ENCODE results near the gene UBE2M.
"Not testable (repeated sequence)": the region's sequence is repeated elsewhere in the genome, so short reads cannot be mapped to it uniquely, and the experiment has no call there.

Gene UBE2M

DNA sequence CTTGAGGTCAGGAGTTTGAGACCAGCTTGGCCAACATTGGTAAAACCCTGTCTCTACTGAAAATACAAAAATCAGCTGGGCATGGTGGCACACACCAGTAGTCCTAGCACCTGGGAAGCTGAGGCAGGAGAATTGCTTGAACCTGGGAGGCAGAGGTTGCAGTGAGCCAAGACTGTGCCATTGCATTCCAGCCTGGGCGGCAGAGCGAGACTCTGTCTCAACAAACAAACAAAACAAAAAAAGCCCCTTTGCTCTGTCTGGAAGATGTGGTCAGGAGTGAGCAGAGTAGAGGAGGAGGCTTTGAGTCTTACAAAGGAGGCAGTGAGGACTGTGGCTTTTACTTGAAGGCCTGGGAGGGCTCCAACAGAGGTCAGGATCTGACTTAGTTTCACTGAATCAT lies 19.2 kb upstream of the UBE2M start:
- not testable (repeated sequence) for H3K27me3 Mint-ChIP-seq; H3K9me3 Mint-ChIP-seq; ATAC-seq (replicated peaks; ENCODE audit: extremely low read depth, poor library complexity, severe bottlenecking); H3K4me3 Mint-ChIP-seq
- peak overlapping the region; percentile 79 for H3K27ac Mint-ChIP-seq (ENCODE audit: low read depth)
- peaks cover 41% of the 10 kb centered on the region for H3K4me1 Mint-ChIP-seq
- H3K36me3 Mint-ChIP-seq (ENCODE audit: insufficient read depth), result peaks cover 27% of the 10 kb centered on the region
- DNase-seq (ENCODE audit: low spot score in 2 of 2), result peak in 1 of 2 donors; percentile 3

GRCh38 chr19:58575183-58576041 lies 17.0 kb upstream of the UBE2M start:
- Mint-ChIP-seq H3K4me3 (peak overlapping the region; percentile 87), H3K27ac (ENCODE audit: low read depth) (peak overlapping the region; percentile 100), H3K27me3 (no peaks in the 10 kb centered on the region), H3K36me3 (ENCODE audit: insufficient read depth) (peaks cover 20% of the 10 kb centered on the region), H3K9me3 (no peaks in the 10 kb centered on the region), H3K4me1 (peaks cover 42% of the 10 kb centered on the region)
- DNase-seq (ENCODE audit: low spot score in 2 of 2) (peak; percentile 58), ATAC-seq (replicated peaks; ENCODE audit: extremely low read depth, poor library complexity, severe bottlenecking) (peak; percentile 22)

DNA sequence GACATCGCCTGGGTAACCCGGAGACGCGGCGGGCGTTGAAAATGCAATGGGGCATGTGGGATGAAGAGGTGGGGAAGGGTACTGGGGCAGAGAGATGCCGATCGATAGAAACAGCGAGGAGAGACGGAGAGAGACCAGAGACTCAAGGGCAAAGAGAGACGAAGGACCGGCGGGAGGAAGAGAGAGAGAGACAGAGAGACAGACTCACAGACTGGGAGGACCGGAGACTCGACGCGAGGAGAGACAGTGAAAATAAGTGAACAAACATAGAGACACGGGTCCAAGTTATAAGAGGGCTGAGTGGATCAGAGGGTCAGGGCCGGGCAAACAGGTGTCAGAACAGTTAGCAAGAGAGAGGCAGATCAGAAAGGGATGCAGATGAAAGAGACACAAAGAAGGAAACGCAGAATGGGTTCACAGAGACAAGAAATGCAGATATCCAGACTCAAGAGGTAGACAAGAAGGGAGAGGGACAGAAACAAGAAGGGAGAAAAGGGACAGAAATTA lies 15.3 kb upstream of the UBE2M start:
- H3K27me3 Mint-ChIP-seq, result no peaks in the 10 kb centered on the region
- H3K4me1 Mint-ChIP-seq, result peaks cover 34% of the 10 kb centered on the region
- peaks cover 17% of the 10 kb centered on the region for H3K36me3 Mint-ChIP-seq (ENCODE audit: insufficient read depth)
- DNase-seq (ENCODE audit: low spot score in 2 of 2), result no peak
- H3K9me3 Mint-ChIP-seq, result no peaks in the 10 kb centered on the region
- peak overlapping the region; percentile 87 for H3K4me3 Mint-ChIP-seq
- ATAC-seq (replicated peaks; ENCODE audit: extremely low read depth, poor library complexity, severe bottlenecking), result no peak
- peak overlapping the region; percentile 100 for H3K27ac Mint-ChIP-seq (ENCODE audit: low read depth)

GRCh38 chr19:58572818-58573657 lies 14.6 kb upstream of the UBE2M start, which contains the start of gene MZF1:
MZF1 (minus strand) TSS chr19:58573335; CDS start chr19:58571389, 1,946 bp downstream.
- Mint-ChIP-seq H3K4me1 (peaks cover 41% of the 10 kb centered on the region), H3K36me3 (ENCODE audit: insufficient read depth) (peaks cover 17% of the 10 kb centered on the region), H3K27ac (ENCODE audit: low read depth) (peak within 1 kb of the TSS; percentile 100), H3K9me3 (no peaks in the 10 kb centered on the region), H3K4me3 (peak within 1 kb of the TSS; percentile 87), H3K27me3 (no peaks in the 10 kb centered on the region)
- ATAC-seq (replicated peaks; ENCODE audit: extremely low read depth, poor library complexity, severe bottlenecking), result peak; percentile 80
- DNase-seq (ENCODE audit: low spot score in 2 of 2), result peak; percentile 98 to 100

- Mint-ChIP-seq H3K4me3 (peak overlapping the region; percentile 87), H3K36me3 (ENCODE audit: insufficient read depth) (peaks cover 17% of the 10 kb centered on the region), H3K27me3 (no peaks in the 10 kb centered on the region), H3K9me3 (no peaks in the 10 kb centered on the region), H3K27ac (ENCODE audit: low read depth) (peak overlapping the region; percentile 100), H3K4me1 (peaks cover 37% of the 10 kb centered on the region)
- no peak for DNase-seq (ENCODE audit: low spot score in 2 of 2)
- no peak for ATAC-seq (replicated peaks; ENCODE audit: extremely low read depth, poor library complexity, severe bottlenecking)
Observed at GRCh38 chr19:58572026-58572817, 13.8 kb upstream of the UBE2M start.

GRCh38 chr19:58571575-58571947 lies 13.2 kb upstream of the UBE2M start:
- Mint-ChIP-seq H3K4me1 (peaks cover 37% of the 10 kb centered on the region), H3K36me3 (ENCODE audit: insufficient read depth) (peaks cover 17% of the 10 kb centered on the region), H3K27me3 (no peaks in the 10 kb centered on the region), H3K27ac (ENCODE audit: low read depth) (no peak overlapping the region), H3K4me3 (no peak overlapping the region), H3K9me3 (no peaks in the 10 kb centered on the region)
- ATAC-seq (replicated peaks; ENCODE audit: extremely low read depth, poor library complexity, severe bottlenecking), result no peak
- no peak for DNase-seq (ENCODE audit: low spot score in 2 of 2)

GRCh38 chr19:58570770-58571574 lies 12.6 kb upstream of the UBE2M start:
- no peak for ATAC-seq (replicated peaks; ENCODE audit: extremely low read depth, poor library complexity, severe bottlenecking)
- Mint-ChIP-seq H3K9me3 (no peaks in the 10 kb centered on the region), H3K27ac (ENCODE audit: low read depth) (no peak overlapping the region), H3K27me3 (no peaks in the 10 kb centered on the region), H3K4me3 (no peak overlapping the region), H3K4me1 (peaks cover 36% of the 10 kb centered on the region), H3K36me3 (ENCODE audit: insufficient read depth) (peaks cover 20% of the 10 kb centered on the region)
- no peak for DNase-seq (ENCODE audit: low spot score in 2 of 2)

DNA sequence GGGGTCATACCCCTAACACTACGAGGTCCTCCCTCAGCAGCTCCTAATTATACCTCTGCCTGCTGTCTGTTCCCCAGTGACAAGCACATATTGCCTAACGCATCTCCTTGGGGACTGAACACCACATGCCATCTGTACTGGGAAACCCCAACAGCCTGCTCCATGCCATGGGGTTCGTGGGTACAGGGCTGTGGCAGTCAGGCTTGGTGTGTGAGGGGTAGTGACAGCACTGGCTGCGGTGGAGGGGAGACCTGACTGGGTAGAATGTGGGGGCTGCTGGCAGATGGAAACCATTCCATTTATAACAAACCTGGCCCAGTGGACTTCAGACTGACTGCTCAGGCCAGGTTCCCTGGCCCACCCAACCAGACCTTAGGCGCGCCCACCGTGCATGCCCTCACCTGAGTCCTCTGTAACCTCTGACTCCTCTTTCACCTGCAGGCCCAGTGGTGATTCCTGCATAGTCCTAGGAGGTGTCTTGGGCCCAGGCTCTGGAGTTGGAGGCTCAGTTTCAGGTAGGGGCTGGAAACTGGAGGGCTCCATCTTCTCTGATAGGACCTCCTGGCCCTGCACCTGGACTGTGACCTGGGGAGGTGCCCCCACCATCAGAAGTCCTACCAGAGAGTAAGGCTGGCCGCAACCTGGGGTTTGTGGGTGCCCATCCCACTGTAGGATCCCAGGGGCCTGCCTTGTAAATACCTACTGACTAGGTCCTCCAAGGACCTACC lies 11.7 kb upstream of the UBE2M start:
- DNase-seq (ENCODE audit: low spot score in 2 of 2), result no peak
- ATAC-seq (replicated peaks; ENCODE audit: extremely low read depth, poor library complexity, severe bottlenecking), result no peak
- Mint-ChIP-seq H3K27me3 (no peaks in the 10 kb centered on the region), H3K27ac (ENCODE audit: low read depth) (no peak overlapping the region), H3K4me3 (no peak overlapping the region), H3K4me1 (peaks cover 32% of the 10 kb centered on the region), H3K9me3 (no peaks in the 10 kb centered on the region), H3K36me3 (ENCODE audit: insufficient read depth) (peaks cover 17% of the 10 kb centered on the region)

GRCh38 chr19:58569191-58569942 lies 11.0 kb upstream of the UBE2M start:
- ATAC-seq (replicated peaks; ENCODE audit: extremely low read depth, poor library complexity, severe bottlenecking), result no peak
- no peak for DNase-seq (ENCODE audit: low spot score in 2 of 2)
- peaks cover 32% of the 10 kb centered on the region for H3K4me1 Mint-ChIP-seq
- no peak overlapping the region for H3K27ac Mint-ChIP-seq (ENCODE audit: low read depth)
- H3K27me3 Mint-ChIP-seq, result no peaks in the 10 kb centered on the region
- no peak overlapping the region for H3K4me3 Mint-ChIP-seq
- peaks cover 16% of the 10 kb centered on the region for H3K36me3 Mint-ChIP-seq (ENCODE audit: insufficient read depth)
- no peaks in the 10 kb centered on the region for H3K9me3 Mint-ChIP-seq

- H3K9me3 Mint-ChIP-seq, result no peaks in the 10 kb centered on the region
- no peak for DNase-seq (ENCODE audit: low spot score in 2 of 2)
- no peak overlapping the region for H3K4me3 Mint-ChIP-seq
- H3K27me3 Mint-ChIP-seq, result no peaks in the 10 kb centered on the region
- peaks cover 30% of the 10 kb centered on the region for H3K4me1 Mint-ChIP-seq
- ATAC-seq (replicated peaks; ENCODE audit: extremely low read depth, poor library complexity, severe bottlenecking), result no peak
- peaks cover 16% of the 10 kb centered on the region for H3K36me3 Mint-ChIP-seq (ENCODE audit: insufficient read depth)
- peak overlapping the region; percentile 29 for H3K27ac Mint-ChIP-seq (ENCODE audit: low read depth)
Observed at GRCh38 chr19:58568453-58569130, 10.2 kb upstream of the UBE2M start.

All from central memory CD8-positive, alpha-beta T cell (primary cell).